Measurements from ENCODE around the gene TDRD1. TPM values are rescaled to one million over a fixed set of nuclear protein-coding genes. Genes with fewer than 3 reads are reported as not detected.

Gene TDRD1, protein sequence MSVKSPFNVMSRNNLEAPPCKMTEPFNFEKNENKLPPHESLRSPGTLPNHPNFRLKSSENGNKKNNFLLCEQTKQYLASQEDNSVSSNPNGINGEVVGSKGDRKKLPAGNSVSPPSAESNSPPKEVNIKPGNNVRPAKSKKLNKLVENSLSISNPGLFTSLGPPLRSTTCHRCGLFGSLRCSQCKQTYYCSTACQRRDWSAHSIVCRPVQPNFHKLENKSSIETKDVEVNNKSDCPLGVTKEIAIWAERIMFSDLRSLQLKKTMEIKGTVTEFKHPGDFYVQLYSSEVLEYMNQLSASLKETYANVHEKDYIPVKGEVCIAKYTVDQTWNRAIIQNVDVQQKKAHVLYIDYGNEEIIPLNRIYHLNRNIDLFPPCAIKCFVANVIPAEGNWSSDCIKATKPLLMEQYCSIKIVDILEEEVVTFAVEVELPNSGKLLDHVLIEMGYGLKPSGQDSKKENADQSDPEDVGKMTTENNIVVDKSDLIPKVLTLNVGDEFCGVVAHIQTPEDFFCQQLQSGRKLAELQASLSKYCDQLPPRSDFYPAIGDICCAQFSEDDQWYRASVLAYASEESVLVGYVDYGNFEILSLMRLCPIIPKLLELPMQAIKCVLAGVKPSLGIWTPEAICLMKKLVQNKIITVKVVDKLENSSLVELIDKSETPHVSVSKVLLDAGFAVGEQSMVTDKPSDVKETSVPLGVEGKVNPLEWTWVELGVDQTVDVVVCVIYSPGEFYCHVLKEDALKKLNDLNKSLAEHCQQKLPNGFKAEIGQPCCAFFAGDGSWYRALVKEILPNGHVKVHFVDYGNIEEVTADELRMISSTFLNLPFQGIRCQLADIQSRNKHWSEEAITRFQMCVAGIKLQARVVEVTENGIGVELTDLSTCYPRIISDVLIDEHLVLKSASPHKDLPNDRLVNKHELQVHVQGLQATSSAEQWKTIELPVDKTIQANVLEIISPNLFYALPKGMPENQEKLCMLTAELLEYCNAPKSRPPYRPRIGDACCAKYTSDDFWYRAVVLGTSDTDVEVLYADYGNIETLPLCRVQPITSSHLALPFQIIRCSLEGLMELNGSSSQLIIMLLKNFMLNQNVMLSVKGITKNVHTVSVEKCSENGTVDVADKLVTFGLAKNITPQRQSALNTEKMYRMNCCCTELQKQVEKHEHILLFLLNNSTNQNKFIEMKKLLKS
- not detected in 5 replicates for total RNA-seq (2022; extraction: Qiagen RNA extraction; ENCODE audit: low read depth)

GRCh38 chr10:114179148-114179547 is at the start of gene TDRD1:
Gene TDRD1 (plus strand): TSS chr10:114179353. CDS start chr10:114187832, 8,479 bp downstream.

DNA sequence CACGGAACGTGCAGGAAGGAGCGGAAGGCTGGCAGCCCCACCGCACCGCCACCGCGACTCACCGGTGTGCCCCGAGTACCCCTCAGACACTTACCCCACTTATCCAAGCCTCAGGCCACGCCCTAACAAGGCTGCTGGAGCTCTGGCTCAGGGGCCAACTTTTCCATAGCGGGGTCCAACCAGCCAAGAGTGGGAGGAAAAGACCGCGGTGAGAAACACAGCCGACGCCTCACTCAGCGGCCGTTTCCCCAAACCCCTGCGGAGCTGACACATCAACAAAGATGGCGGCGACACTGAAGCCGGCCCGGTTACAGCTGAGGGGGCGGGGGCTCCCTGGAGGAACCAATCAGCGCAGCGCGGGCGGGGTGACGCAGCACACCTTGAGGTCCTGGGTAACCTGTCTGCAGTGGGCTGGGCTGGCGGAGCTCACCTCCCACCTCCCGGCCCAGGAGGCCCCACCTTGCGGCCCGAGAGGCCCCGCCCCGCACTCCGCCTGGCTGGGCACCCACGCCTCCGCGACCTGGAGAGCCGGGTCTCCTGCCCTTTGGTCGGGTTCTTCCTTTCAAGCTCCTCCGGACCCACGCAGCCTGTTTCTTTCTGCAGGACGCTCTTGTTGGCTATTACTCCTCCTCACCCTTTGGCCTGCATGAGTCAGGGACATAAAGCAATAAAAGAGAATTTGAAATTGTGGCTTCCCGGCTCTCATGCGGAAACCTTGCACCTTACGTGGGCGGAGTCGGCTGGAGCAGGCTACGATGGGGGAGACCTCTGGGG is 5.0 kb upstream of the TDRD1 start, which contains the start of gene CCDC186:
Gene CCDC186 (minus strand): TSS at position 283 of the 774 bp plus-strand sequence. CDS start 10,935 bp downstream, outside the sequence.

GRCh38 chr10:114239117-114239993 is 60.2 kb downstream of the TDRD1 start, which contains the start of gene VWA2:
Gene VWA2 (plus strand): TSS chr10:114239254. CDS start chr10:114248714, 9,460 bp downstream.

Other genes starting within 250 kb of the TDRD1 start
- gene ADRB1, start 135.5 kb upstream of the TDRD1 start, total RNA-seq (2022; extraction: Qiagen RNA extraction; ENCODE audit: low read depth) = 0.62 to 1.6 TPM (median 1.1 TPM) in 5 replicates
- 2.8 to 6.2 TPM (median 5.4 TPM) in 5 replicates for gene CCDC186, start 5.2 kb upstream of the TDRD1 start, total RNA-seq (2022; extraction: Qiagen RNA extraction; ENCODE audit: low read depth)
- gene VWA2, start 59.9 kb downstream of the TDRD1 start, total RNA-seq (2022; extraction: Qiagen RNA extraction; ENCODE audit: low read depth) = 0.05 TPM in 1 of 5 replicates, not detected in the others
- gene AFAP1L2, start 225.1 kb downstream of the TDRD1 start, total RNA-seq (2022; extraction: Qiagen RNA extraction; ENCODE audit: low read depth) = 23.2 to 30.5 TPM (median 28.2 TPM) in 5 replicates